ENCODE measurements around the gene GP9.

GRCh38 chr3:129023008-129023358, 37.6 kb upstream of the GP9 start:
- no peak for TF ChIP-seq CTCF (conservative IDR thresholded peaks at IDR 0.05; ENCODE audit: low read length)
- no peak for TF ChIP-seq EZH2phosphoT487 (IDR thresholded peaks at IDR 0.05; ENCODE audit: borderline replicate concordance, low read depth, low read length)
